Thoracic aorta (tissue), 2 donors: Measurements from ENCODE around the gene BRD3. TPM values are rescaled to one million over a fixed set of nuclear protein-coding genes. Genes with fewer than 3 reads are reported as not detected.

ENCODE experiments used
- ATAC-seq: fragments of 150-250 bp; one replicate; pipeline ENCODE4 v1.8.0; 2017; ENCODE audit warnings: low read depth; ENCODE audit not compliant: insufficient number of reproducible peaks, low FRiP score
- DNase-seq: peaks from one replicate; pipeline ENCODE4 v3.0.0-alpha.2; 2020; ENCODE audit warnings: low spot score
- H3K27ac ChIP-seq, 2 donors: fragments of 200-600 bp; sonication (generic); 1 replicate in 1 of 2; 2 replicates in 1 of 2; pipeline ENCODE4 v1.5.1; 2016; ENCODE audit warnings: mild to moderate bottlenecking in 2 of 2, moderate library complexity in 2 of 2
- H3K27me3 ChIP-seq: fragments of 200-600 bp; sonication (generic); replicated peaks from 2 replicates; pipeline ENCODE4 v1.6.0; 2016; ENCODE audit warnings: mild to moderate bottlenecking; ENCODE audit not compliant: insufficient read depth
- H3K36me3 ChIP-seq: fragments of 200-600 bp; sonication (generic); one replicate; pipeline ENCODE4 v1.5.1; 2016
- H3K4me1 ChIP-seq, 2 donors: fragments of 200-600 bp; sonication (generic); 1 replicate in 1 of 2; 2 replicates in 1 of 2; pipeline versions ENCODE4 v1.5.1 to v1.6.0; 2016; ENCODE audit warnings: low read depth in 2 of 2, mild to moderate bottlenecking in 1 of 2; ENCODE audit not compliant: control insufficient read depth in 1 of 2
- H3K4me3 ChIP-seq: fragments of 200-600 bp; sonication (generic); 2 replicates; pipeline ENCODE4 v1.5.1; 2016; ENCODE audit warnings: mild to moderate bottlenecking
- H3K9me3 ChIP-seq: fragments of 200-600 bp; sonication (generic); 2 replicates; pipeline ENCODE4 v1.5.1; 2016
- CTCF ChIP-seq: fragments of 200-600 bp; sonication (generic); IDR thresholded peaks from one replicate; pipeline ENCODE4 v1.5.1; 2019; ENCODE audit warnings: antibody characterized with exemption
- total RNA-seq, 2 donors: library from RNA; depleted of rRNA; stranded (reverse); fragments of >200 nt; gene quantifications; one replicate each; pipeline versions ENCODE4 v1.1.0 to v1.2.3, GENCODE V29; 2016

BRD3 gene
- total RNA-seq, 2 donors from 2014 or later, result 22.1 to 47.9 TPM

- TF ChIP-seq CTCF, result no peak
- DNase-seq (no peak), ATAC-seq (no peak)
- no peak overlapping the region for H3K27ac ChIP-seq
- H3K36me3 ChIP-seq, result peaks cover 66% of the 10 kb centered on the region
- H3K9me3 ChIP-seq, result no peaks in the 10 kb centered on the region
- no peak overlapping the region for H3K4me3 ChIP-seq
- no peaks in the 10 kb centered on the region for H3K27me3 ChIP-seq
- no peaks in the 10 kb centered on the region for H3K4me1 ChIP-seq
These were observed 30.2 kb downstream of the BRD3 start for GRCh38 chr9:134037641-134038040.

- H3K27ac ChIP-seq, result no peak overlapping the region
These were observed 31.7 kb downstream of the BRD3 start for GRCh38 chr9:134036130-134036529.

GRCh38 chr9:134035041-134036039 lies 32.5 kb downstream of the BRD3 start:
- Histone ChIP-seq H3K27ac (no peak overlapping the region), H3K27me3 (no peaks in the 10 kb centered on the region), H3K4me3 (no peak overlapping the region), H3K36me3 (peaks cover 69% of the 10 kb centered on the region), H3K4me1 (no peaks in the 10 kb centered on the region), H3K9me3 (no peaks in the 10 kb centered on the region)
- no peak for TF ChIP-seq CTCF
- ATAC-seq (no peak), DNase-seq (no peak)

More at GRCh38 chr9:134036130-134036529, 31.7 kb downstream of the BRD3 start:
- H3K27me3 ChIP-seq, result no peaks in the 10 kb centered on the region
- DNase-seq (no peak), ATAC-seq (no peak)
- H3K36me3 ChIP-seq, result peaks cover 63% of the 10 kb centered on the region
- H3K9me3 ChIP-seq, result no peaks in the 10 kb centered on the region
- no peaks in the 10 kb centered on the region for H3K4me1 ChIP-seq
- no peak for TF ChIP-seq CTCF
- no peak overlapping the region for H3K4me3 ChIP-seq

DNA sequence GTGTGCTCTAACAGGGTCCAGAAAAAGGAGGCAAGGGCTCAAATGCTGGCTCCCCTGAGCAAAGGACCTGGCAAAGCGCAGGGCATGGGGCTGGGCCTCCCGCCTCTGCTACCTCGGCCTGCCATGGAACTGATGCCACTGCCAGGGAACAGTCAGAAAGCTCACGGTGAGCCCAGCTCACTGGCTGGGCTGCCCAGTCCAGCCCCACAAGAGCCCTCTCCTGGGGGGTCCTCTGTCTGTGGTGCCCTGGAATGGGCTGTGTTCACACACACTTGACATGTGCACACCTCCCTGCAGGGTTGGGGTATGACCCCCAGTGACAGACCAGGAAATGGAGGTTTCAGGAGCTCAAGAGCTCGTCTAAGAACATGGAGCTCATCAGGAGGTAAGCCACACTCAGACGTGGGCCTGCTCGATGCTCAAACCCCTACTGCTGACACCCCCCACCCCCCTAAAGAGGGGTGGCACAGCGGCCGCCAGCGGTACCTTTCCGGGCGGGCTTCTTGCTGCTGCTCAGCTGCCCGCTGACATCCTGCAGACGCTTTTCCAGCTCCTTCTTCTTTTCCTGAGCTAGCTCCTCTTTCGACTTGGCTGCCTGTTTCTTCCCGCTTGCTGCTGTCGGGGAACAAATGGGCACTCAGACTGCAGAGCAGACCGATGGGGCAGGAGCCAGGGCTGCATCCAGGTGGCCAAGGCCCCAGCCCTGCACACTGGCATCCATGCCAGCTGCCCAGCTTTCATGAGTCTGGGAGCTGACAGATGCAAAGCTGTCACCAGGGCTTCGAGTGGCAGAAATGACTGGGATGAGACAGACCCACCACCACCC lies 33.4 kb downstream of the BRD3 start:
- Histone ChIP-seq H3K4me1 (no peaks in the 10 kb centered on the region), H3K36me3 (peaks cover 59% of the 10 kb centered on the region), H3K27ac (no peak overlapping the region), H3K4me3 (no peak overlapping the region), H3K9me3 (no peaks in the 10 kb centered on the region), H3K27me3 (no peaks in the 10 kb centered on the region)
- TF ChIP-seq CTCF, result no peak
- ATAC-seq (no peak), DNase-seq (no peak)
